Astrocyte of the spinal cord (primary cell): Measurements from ENCODE around the gene ACOT12.

Source experiments
- DNase-seq: peaks from one replicate; pipeline ENCODE4 v3.0.0; 2011; ENCODE audit warnings: low read depth, low spot score
- H3K4me3 ChIP-seq: 2 replicates; pipeline ENCODE4 v1.5.1; 2011; ENCODE audit warnings: low read depth, mild to moderate bottlenecking, low read length, moderate library complexity
- in situ Hi-C: cut with HindIII; loops from 2 replicates; pipeline ENCODE4 v1.10.0; 2017; ENCODE audit warnings: low sequenced_read_pairs
- TF ChIP-seq, protein P1 (sequence below): IDR thresholded peaks from 2 replicates; pipeline ENCODE4 v1.5.1; 2012; ENCODE audit warnings: low read depth, mild to moderate bottlenecking, low read length, inconsistent platforms

The ACOT12 gene

DNA sequence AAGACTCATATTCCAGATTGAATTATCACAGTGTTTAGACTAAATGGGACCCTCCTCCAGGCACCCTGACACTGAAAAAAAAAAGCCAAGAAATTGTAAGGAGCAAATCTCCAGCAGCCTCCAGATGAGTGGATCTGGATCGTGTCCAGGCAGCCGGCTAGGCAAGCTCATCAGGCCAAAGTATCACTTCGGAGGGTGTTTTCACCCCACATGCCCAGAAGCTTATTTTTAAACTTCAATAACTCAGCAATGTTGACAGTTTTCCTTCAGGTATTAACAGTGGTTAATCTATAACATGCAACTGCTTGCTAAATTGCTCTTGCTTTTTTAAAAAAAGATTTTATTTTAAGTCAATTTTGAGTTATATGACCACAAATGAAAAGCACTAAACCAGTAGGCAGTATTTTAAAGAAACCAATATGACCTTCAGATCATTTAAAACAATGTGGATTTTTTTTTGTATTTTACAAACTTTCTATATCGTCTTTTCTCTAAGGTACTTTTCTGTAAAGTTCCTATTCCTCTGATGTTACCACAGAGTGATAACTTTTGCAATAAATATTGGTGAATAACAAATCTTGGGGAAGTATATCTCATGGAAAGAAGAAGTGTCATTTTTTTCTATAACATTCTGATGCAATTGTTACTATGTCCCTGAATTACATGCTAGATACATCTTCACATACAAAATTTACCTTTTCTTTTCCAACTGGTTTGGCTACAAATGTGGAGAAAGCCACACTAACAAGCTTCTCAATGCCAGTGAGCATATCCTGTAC lies 30.7 kb downstream of the ACOT12 start:
- TF ChIP-seq, protein P1, sequence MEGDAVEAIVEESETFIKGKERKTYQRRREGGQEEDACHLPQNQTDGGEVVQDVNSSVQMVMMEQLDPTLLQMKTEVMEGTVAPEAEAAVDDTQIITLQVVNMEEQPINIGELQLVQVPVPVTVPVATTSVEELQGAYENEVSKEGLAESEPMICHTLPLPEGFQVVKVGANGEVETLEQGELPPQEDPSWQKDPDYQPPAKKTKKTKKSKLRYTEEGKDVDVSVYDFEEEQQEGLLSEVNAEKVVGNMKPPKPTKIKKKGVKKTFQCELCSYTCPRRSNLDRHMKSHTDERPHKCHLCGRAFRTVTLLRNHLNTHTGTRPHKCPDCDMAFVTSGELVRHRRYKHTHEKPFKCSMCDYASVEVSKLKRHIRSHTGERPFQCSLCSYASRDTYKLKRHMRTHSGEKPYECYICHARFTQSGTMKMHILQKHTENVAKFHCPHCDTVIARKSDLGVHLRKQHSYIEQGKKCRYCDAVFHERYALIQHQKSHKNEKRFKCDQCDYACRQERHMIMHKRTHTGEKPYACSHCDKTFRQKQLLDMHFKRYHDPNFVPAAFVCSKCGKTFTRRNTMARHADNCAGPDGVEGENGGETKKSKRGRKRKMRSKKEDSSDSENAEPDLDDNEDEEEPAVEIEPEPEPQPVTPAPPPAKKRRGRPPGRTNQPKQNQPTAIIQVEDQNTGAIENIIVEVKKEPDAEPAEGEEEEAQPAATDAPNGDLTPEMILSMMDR = no peak
- H3K4me3 ChIP-seq = no peak overlapping the region
- in situ Hi-C loops = no loop called here
- no peak for DNase-seq

DNA sequence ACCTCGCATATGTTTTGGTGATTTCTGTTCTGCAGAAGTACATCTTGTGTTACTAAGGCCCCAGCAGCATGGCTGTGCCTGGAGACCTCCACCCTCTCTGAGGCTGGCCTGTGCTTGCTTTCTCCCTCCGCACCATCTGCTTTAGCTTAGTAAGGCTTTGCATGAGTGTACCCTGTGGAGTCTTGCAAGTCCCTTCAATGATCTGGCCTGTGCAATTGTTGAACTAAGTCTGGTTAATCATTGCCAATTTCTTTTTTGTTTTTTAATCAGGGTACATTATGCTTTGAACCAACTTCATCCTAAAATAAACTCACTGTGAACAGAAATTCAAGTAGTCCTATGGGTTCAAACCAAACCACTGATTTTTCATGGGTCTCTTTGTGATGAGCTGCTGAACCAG lies 32.3 kb downstream of the ACOT12 start:
- in situ Hi-C loops = no loop called here
- DNase-seq = no peak

DNA sequence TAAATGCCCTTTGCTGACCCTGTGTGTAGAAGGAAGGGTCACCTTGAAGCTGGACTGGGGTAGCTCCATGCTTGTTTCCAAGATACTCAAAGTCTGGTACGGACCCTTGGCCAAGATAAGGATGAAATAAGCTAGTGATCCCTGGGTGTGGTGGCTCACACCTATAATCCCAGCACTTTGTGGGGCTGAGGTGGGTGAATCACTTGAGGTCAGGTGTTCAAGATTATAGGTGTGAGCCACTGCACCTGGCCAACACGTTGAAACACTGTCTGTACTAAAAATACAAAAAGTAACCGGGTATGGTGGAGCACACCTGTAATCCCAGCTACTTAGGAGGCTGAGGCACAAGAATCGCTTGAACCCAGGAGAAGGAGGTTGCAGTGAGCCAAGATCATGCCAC lies 33.3 kb downstream of the ACOT12 start:
- no peak overlapping the region for H3K4me3 ChIP-seq
- no peak for DNase-seq
- TF ChIP-seq, protein P1 = no peak
- in situ Hi-C loops = no loop called here

More for the DNA sequence above, 32.3 kb downstream of the ACOT12 start:
- H3K4me3 ChIP-seq = no peak overlapping the region
- TF ChIP-seq, protein P1 = no peak

DNA sequence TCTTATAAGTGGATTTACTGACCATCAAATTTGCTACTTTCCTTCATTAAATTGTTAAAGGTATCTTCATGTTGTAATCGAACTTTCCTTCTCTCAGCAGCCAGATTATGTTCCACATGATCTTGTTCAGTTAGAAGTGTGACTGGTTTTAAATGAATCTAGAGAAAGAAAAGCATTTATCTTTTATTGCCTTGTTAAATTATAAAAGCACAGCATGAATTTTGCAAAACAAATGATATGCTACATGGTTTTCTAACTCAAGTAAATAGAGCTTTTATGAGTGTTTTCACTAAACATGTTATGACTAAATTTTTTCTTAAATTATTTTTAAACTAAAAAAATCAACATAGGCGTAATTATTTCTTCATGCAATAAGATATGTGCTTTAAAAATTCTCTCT lies 34.1 kb downstream of the ACOT12 start:
- no peak overlapping the region for H3K4me3 ChIP-seq
- no peak for DNase-seq
- TF ChIP-seq, protein P1 = no peak
- in situ Hi-C loops = no loop called here

DNA sequence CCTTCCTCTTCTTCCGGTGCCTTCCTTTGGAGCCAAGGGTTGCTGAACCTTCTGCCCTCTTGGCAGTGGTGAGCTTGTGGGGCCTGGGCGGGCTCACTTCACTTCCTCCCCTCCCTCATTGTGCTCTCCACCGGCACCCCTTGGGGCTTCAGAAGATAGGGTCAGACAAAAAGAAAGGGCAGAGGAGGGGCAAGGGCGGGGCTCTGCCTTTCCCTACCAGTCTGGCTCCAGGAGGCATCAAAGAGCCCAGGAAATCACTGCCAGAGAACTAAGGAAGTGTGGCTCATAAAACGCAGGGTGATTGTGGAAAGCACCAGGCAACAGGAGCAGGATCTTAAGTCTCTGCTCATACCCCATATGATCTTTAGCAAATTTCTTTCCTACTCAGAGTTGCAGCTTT lies 34.8 kb downstream of the ACOT12 start:
- DNase-seq = no peak
- H3K4me3 ChIP-seq = no peak overlapping the region
- in situ Hi-C loops = no loop called here
- TF ChIP-seq, protein P1 = no peak

DNA sequence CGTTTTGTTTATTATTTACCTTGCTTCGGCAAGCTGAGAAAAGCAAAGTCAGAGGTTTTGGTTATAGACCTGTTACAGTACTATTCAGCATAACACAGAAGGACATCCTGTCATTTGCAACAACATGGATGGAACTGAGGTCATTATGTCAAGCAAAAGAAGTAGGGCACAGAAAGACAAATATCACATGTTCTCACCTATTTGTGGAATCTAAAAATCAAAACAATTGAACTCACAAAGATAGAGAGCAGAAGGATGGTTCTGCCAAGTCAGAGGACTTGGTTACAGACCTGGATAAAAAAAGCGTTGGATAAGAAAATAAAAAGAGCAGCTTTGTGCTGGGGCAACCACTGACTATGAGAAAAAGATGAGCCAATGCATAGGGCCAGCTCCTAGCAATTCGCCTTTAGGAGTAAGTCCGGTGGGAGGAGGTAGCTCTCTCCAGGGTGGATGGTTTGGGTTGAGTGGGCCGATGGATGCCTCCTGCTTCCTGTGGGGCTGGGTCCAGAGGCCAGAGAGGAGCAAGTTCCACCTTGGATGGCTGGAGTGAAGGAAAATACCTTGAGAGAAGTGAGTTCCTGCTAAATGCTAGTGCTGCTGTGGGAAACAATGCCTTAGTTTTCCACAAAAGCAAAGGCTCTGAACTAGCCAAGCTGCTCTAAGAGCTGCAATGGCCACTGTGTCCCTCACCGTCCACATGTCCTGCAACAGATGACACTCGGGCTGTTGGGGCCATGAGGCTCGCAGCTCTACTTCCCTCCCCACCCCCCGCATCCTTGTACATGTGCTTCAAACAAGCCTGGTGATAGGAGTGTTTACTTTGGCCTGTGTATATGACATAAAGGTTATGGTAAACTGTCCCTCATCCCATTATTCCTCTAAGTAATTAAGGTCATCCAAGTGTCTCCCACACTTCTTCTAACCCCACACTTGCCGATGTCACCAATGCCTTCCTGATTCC lies 38.4 kb downstream of the ACOT12 start:
- TF ChIP-seq, protein P1 = no peak
- in situ Hi-C loops = no loop called here
- H3K4me3 ChIP-seq = no peak overlapping the region
- DNase-seq = no peak
